Activated naive CD4-positive, alpha-beta T cell treated with anti-CD3 and anti-CD28 coated beads, Interleukin-2, amount 10 ng/mL, durations not matched to agents 7 days and 5 days (primary cell): ENCODE results near the gene LCN12.
A peak's percentile ranks its signal among the peaks of the same experiment; 100 is the strongest.

ENCODE experiments used
- CTCF ChIA-PET: fragments of 350-600 bp; sonication (Branson Sonifier 250); formaldehyde crosslinking; loops from one replicate; lab custom pipeline; 2021; ENCODE audit warnings: antibody characterized with exemption; lab: Charles Lee
- DNase-seq: peaks from one replicate; pipeline ENCODE4 v3.0.0-alpha.2; 2020
- H3K27ac Mint-ChIP-seq: one replicate; pipeline ENCODE4 v1.8.0; 2021; ENCODE audit warnings: mild to moderate bottlenecking, moderate library complexity, mixed read lengths
- H3K27me3 Mint-ChIP-seq: one replicate; pipeline ENCODE4 v1.8.0; 2021; ENCODE audit warnings: mild to moderate bottlenecking, mixed read lengths
- H3K36me3 Mint-ChIP-seq: one replicate; pipeline ENCODE4 v1.8.0; 2021; ENCODE audit warnings: mixed read lengths
- H3K4me1 Mint-ChIP-seq: one replicate; pipeline ENCODE4 v1.8.0; 2021; ENCODE audit warnings: mixed read lengths
- H3K4me3 Mint-ChIP-seq: one replicate; pipeline ENCODE4 v1.8.0; 2021; ENCODE audit warnings: mild to moderate bottlenecking, moderate library complexity, mixed read lengths
- H3K9me3 Mint-ChIP-seq: one replicate; pipeline ENCODE4 v1.8.0; 2021; ENCODE audit warnings: mixed read lengths

The LCN12 gene

DNA sequence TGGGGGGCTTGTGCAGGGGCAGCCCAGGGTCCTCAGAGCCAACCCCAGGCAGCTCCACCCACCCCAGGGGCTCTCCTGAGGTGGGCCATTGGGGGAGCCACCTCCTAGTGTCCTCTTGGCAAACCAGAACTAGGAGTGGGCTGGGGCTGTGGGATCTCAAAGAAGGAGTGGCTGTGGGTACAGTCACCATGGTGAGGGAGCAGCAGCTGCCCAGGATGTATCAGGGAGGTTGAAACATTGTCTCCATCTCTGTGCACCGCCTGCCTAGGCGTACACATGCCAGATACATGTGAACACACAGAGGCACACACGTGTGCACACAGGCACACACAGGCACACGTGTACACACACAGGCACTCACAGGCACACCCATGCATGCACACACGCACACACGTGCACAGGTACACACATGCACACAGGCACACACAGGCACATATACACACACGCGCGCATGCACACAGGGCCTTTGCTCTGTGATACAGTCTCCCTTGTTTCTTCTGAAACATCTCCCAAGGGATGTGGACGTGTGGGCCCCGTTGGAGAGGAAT is 10.7 kb downstream of the LCN12 start:
- Mint-ChIP-seq H3K9me3 (no peaks in the 10 kb centered on the region), H3K4me3 (no peak overlapping the region), H3K4me1 (peaks cover 53% of the 10 kb centered on the region), H3K36me3 (no peaks in the 10 kb centered on the region), H3K27ac (peak overlapping the region; percentile 81), H3K27me3 (peaks cover 31% of the 10 kb centered on the region)
- DNase-seq: no peak
- CTCF ChIA-PET: no interaction called here

DNA sequence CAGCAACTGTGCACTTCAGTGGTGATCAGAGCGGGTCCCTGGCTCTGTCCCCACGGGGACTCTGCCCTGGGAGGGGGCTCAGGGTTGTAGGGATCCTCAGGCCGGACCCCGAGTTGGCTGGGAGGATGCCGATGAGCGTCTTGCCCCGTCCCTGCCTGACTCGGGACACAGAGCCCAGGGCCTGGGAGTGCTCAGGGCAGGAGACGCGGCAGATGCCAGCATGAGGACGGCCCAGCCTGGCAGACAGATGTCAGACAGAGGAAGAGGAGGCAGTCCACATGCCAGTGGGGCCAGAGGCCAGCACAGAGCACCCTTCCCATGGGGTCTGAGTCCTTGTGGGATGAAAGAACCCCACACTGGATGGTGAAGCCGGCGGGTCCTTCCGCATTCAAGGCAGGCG is 11.3 kb downstream of the LCN12 start:
- no peak overlapping the region for H3K4me3 Mint-ChIP-seq
- H3K9me3 Mint-ChIP-seq: no peaks in the 10 kb centered on the region
- peaks cover 53% of the 10 kb centered on the region for H3K4me1 Mint-ChIP-seq
- DNase-seq: no peak
- CTCF ChIA-PET: no interaction called here
- peaks cover 30% of the 10 kb centered on the region for H3K27me3 Mint-ChIP-seq
- no peak overlapping the region for H3K27ac Mint-ChIP-seq
- H3K36me3 Mint-ChIP-seq: no peaks in the 10 kb centered on the region

DNA sequence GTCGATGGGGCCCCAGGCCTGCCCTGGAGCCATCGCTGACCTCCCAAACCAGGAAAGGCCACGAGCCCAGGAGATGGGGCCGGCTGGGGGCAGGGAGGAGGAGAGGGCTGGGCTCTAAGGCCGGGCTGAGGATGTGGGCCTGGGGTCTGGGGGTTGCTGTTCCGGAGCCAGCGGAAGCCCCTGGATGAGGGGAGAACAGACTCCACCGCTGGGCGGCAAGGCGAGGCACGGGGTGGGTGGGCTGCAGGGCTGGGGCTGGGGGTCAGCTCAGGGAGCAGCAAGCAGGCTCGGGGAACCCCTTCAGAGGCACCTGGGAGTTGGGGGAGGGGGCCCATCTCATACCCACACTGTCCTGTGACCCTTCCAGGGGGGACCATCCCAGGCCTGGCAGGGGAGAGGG is 11.7 kb downstream of the LCN12 start:
- Mint-ChIP-seq H3K4me1 (peaks cover 53% of the 10 kb centered on the region), H3K36me3 (no peaks in the 10 kb centered on the region), H3K27me3 (peaks cover 26% of the 10 kb centered on the region), H3K27ac (no peak overlapping the region), H3K4me3 (no peak overlapping the region), H3K9me3 (no peaks in the 10 kb centered on the region)
- DNase-seq: no peak
- CTCF ChIA-PET: no interaction called here

DNA sequence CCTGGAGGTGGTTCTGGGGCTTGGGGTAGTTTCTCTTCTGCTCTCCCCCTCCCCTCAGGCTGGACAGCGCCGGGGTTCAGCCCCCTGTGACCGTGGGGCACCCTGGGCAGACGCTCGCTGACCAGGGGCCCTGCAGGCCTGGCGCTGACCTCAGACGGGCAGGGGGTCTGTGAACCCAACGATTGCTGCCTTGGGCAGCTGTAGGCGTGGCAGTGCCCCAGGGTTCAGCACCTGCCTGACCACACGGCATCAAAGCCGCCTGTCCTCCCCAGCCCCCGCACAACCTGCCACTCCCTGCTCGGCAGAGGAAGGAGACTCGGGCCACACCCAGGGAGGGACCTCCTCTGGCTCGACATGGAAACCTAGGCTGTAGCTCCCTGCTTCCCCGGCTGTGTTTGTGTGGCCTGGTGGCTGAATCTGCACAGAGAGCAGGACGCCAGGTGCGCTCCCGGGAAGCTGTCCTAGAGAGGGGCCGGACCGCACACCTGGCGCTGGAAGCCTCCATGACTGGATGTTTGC is 12.2 kb downstream of the LCN12 start:
- Mint-ChIP-seq H3K27me3 (peaks cover 24% of the 10 kb centered on the region), H3K4me1 (peaks cover 51% of the 10 kb centered on the region), H3K4me3 (no peak overlapping the region), H3K9me3 (no peaks in the 10 kb centered on the region), H3K36me3 (no peaks in the 10 kb centered on the region), H3K27ac (no peak overlapping the region)
- no peak for DNase-seq
- CTCF ChIA-PET: no interaction called here

DNA sequence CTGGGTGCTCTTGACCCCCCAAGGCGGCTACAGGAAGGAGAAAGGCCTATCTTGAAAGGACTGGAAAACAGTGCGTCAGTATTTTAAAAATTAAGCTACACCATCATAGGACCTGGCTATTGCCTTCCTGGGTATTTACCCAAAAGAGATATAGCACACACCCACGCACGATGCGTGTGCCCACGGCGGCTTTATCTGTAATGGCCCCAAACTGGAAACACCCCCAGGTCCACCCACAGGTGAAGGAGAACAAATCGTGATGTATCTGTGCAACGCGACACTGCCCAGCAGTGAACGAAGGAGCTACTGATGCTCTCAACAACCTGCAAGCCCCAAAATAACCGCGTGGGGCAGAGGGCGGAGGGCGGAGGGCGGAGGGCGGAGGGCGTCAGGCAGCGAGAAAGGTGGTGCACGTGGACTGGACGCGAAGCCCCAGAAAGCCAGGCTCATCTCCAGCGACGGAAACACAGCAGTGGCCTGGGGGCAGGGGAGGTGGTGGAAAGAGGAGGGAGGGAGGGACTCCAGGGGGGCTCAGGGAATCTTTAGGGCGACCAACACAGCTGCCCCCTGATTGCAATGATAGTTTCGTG is 12.9 kb downstream of the LCN12 start:
- H3K4me1 Mint-ChIP-seq: peaks cover 47% of the 10 kb centered on the region
- peaks cover 26% of the 10 kb centered on the region for H3K27me3 Mint-ChIP-seq
- CTCF ChIA-PET: no interaction called here
- H3K27ac Mint-ChIP-seq: no peak overlapping the region
- DNase-seq: no peak
- no peaks in the 10 kb centered on the region for H3K36me3 Mint-ChIP-seq
- H3K4me3 Mint-ChIP-seq: no peak overlapping the region
- no peaks in the 10 kb centered on the region for H3K9me3 Mint-ChIP-seq

DNA sequence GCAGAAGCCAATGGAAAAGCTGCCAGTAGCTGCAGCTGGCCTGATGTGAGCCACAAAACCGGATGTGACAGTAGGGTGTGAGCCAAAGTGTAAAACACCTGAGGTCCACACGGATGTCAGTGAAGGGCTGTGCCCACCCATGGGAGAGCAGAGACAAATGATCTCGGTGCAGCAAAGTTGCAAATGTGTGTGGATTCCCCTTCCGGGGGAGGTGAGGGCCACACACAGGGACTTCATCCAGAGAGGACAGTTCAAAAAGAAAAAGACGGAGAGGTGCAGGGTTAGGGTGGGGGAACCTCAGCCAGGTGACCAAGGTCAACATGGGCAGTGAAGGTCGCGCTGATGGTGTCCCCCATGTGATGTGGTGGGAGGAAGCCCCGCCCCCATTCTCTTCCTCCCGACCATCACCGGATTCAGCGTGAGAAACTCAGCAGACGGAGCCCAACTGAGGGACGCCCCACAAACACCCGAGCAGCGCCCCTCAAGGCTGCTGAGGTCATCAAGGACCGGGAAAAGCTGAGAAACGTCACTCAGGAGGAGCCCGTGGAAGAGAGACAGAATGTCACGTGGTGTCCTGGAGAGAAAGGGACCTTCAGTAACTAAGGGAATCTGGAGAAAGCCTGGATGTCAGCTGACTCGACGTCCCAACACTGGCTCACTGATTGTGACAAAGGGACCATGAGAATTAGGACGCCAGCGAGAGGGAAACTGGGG is 13.9 kb downstream of the LCN12 start:
- Mint-ChIP-seq H3K27ac (peak overlapping the region; percentile 81), H3K4me1 (peaks cover 39% of the 10 kb centered on the region)
- CTCF ChIA-PET: no interaction called here

DNA sequence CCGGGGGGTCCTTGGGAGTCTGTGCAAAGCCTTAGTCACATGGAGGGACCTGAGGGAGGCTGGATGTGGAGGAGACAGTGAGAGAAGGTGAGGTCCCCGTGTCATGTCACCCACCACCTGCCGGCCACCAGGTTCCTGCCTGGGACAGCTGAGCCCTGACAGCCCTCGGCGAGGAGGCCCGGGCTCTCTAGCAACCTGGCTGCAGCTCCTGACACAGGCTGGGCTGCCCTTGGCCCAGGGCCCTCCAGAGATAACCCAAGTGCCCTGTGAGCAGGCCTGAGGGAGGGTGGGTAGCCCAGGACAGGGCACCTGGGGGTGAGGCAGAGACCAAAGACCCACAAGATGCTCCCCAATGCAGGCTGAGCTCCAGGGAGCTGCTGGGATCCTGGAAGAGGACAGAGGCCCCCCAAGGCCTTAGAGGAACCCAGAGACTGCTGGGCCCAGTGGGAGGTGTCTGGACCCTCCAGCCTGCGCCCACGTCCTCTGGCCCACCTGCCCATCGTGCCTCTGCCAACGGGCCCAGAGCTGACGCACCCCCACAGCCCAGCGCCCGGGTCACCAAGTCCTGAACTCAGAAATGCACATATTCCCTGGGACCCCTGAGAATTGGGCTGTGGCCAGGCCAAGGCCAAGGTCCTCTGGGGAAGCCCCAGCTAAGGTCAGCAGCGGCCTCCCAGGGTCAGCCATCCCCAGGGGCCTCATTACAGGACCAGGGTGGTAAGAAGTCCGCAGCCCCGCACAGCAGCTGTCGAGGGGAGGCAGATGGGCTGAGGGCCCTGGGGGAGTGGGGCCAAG is 16.5 kb downstream of the LCN12 start:
- Mint-ChIP-seq H3K9me3 (no peaks in the 10 kb centered on the region), H3K4me3 (no peak overlapping the region), H3K4me1 (peaks cover 22% of the 10 kb centered on the region), H3K27me3 (peaks cover 26% of the 10 kb centered on the region), H3K27ac (no peak overlapping the region), H3K36me3 (no peaks in the 10 kb centered on the region)
- no peak for DNase-seq
- CTCF ChIA-PET: interaction anchor here (0.8 to 1.0 kb wide), 2 partner anchors 18 to 126 kb away, joined by 3 read pairs; partner anchors contain the start of gene AJM1

More for the DNA sequence above, 13.9 kb downstream of the LCN12 start:
- H3K36me3 Mint-ChIP-seq: no peaks in the 10 kb centered on the region
- H3K4me3 Mint-ChIP-seq: peak overlapping the region; percentile 33
- peaks cover 28% of the 10 kb centered on the region for H3K27me3 Mint-ChIP-seq
- H3K9me3 Mint-ChIP-seq: no peaks in the 10 kb centered on the region
- DNase-seq: peak; percentile 52

DNA sequence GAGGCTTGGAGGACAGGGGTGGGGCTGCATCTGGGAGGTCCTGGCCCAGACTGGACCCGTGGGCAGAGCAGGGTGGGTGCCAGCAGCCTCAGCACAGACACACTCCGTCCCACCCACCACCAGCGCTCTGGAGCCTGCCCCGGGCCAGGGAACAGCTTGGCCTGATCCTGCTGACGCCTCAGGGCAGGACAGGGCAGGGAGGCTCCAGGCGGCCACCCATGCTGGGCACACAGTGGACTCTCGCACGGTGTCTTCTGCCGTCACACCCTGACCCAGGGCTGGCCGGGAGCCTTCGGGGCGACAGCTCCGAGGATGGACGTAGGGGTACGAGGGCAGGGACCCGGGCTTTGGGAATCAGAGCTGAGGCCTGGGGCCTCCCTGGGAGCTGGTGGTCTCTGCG is 17.1 kb downstream of the LCN12 start:
- peaks cover 30% of the 10 kb centered on the region for H3K27me3 Mint-ChIP-seq
- CTCF ChIA-PET: interaction anchor here (0.8 to 1.0 kb wide), 2 partner anchors 18 to 127 kb away, joined by 3 read pairs; partner anchors contain the start of gene AJM1
- H3K4me1 Mint-ChIP-seq: peaks cover 25% of the 10 kb centered on the region
- no peak overlapping the region for H3K4me3 Mint-ChIP-seq
- H3K9me3 Mint-ChIP-seq: no peaks in the 10 kb centered on the region
- no peak for DNase-seq
- H3K27ac Mint-ChIP-seq: no peak overlapping the region
- H3K36me3 Mint-ChIP-seq: no peaks in the 10 kb centered on the region

DNA sequence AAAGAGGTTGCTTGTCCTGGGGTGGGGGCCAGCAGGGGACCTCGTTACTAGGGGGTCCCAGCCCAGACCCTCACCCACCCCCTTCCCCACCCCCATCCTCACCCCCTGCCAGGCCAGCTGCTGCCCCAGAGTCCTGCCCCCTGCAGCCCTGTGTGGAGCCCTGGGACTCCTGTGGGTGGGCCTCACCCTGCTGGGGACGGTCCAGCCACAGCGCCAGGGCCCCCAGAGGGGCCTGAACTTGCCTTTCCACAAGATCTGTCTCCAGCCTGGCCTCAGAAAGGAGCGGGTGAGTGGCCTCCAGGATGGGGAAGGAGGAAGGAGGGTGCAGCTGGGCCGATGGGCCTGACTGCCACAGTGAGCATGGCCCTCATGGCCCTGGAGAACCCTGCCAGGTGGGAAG is 17.7 kb downstream of the LCN12 start:
- Mint-ChIP-seq H3K4me1 (peaks cover 25% of the 10 kb centered on the region), H3K9me3 (no peaks in the 10 kb centered on the region), H3K36me3 (no peaks in the 10 kb centered on the region), H3K27me3 (peaks cover 24% of the 10 kb centered on the region), H3K4me3 (no peak overlapping the region), H3K27ac (no peak overlapping the region)
- no peak for DNase-seq
- CTCF ChIA-PET: interaction anchor here (1.0 to 1.1 kb wide), 2 partner anchors 19 to 59 kb away, joined by 3 to 4 read pairs; no protein-coding TSS in a partner anchor

DNA sequence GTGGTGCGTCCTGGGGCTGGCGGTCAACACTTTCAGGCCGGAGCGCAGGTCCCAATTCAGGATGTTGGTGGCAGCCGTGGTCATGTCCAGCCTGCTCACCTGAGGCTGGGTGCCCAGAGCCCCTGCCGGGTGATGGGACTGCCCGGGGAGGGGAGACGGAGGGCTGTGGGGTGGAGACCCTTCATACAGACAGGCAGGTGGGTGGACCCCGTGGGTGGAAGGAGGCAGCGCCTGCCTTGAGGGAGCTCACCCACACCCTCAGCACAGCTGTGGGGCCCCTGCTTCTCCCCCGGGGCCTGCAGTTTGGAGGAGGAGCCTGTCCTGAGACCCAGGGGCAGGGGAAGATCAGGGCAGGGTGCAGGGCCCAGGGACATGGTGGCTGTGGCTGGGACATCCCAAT is 18.3 kb downstream of the LCN12 start:
- H3K27me3 Mint-ChIP-seq: peaks cover 27% of the 10 kb centered on the region
- no peaks in the 10 kb centered on the region for H3K9me3 Mint-ChIP-seq
- peaks cover 27% of the 10 kb centered on the region for H3K4me1 Mint-ChIP-seq
- H3K36me3 Mint-ChIP-seq: no peaks in the 10 kb centered on the region
- H3K4me3 Mint-ChIP-seq: no peak overlapping the region
- no peak overlapping the region for H3K27ac Mint-ChIP-seq
- CTCF ChIA-PET: interaction anchor here (0.7 to 1.1 kb wide), 2 partner anchors 11 to 59 kb away, joined by 3 to 4 read pairs; no protein-coding TSS in a partner anchor
- DNase-seq: no peak

DNA sequence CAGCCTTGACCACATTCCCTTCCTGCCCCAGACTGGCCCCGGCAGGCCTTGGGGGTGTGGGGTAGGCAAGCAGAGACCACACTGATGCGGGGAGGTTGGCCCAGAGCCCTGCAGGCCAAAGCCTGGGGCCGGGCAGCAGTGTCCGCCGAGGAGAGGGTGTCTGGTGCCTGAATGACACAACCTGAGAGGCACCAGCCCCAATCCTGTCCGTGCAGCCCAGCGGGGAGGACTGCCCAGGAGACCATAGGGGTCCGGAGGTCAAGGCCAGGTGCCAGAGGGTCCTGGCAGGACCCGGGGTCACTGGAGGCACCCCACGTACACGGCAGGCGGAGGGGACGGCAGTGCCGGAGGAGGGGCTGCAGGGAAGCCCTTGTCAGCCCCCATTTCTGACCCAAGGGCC is 19.7 kb downstream of the LCN12 start:
- DNase-seq: no peak
- CTCF ChIA-PET: no interaction called here
- H3K4me1 Mint-ChIP-seq: peaks cover 26% of the 10 kb centered on the region
- H3K9me3 Mint-ChIP-seq: no peaks in the 10 kb centered on the region
- no peaks in the 10 kb centered on the region for H3K36me3 Mint-ChIP-seq
- peaks cover 29% of the 10 kb centered on the region for H3K27me3 Mint-ChIP-seq
- no peak overlapping the region for H3K4me3 Mint-ChIP-seq
- no peak overlapping the region for H3K27ac Mint-ChIP-seq

DNA sequence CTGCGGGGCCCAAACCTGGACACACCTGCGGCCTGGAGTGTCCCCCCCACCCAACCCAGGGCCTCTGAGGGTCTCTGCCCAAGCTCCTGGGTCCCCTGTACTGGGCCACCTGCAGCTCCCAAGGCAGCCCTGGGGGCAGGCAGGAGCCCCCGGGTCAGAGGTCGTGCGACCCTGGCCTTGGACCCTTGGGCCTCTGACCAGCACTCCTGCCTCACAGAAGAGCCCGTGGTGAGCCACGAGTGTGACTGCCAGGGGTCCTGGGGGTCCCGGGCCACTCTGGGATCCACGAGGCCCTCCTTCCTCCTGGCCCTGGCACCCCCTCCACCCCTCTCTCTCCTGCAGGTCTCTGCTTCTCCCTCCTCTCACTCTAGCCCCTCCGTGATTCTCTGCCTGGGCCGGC is 20.3 kb downstream of the LCN12 start:
- CTCF ChIA-PET: no interaction called here

DNA sequence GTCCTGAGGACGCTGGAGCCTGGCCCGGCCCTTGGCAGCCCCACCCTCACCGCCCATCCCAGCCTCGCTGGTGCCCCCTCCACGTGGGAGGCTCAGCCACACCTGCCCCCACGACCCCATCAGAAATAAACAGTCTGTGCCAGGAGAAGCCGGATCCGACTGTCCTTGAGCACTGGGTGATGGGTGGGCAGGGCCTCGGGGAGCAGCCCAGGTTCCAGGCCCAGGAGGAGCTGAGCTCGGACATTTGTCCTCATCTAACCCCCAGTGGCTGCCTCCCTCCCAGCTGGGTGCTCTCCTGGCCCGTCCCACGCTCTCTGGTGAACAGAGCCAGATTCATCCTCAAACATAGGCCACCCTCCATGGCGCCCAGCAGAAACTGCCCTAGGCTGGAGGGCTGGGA is 20.7 kb downstream of the LCN12 start:
- Mint-ChIP-seq H3K27me3 (peaks cover 39% of the 10 kb centered on the region), H3K27ac (no peak overlapping the region), H3K9me3 (no peaks in the 10 kb centered on the region), H3K36me3 (no peaks in the 10 kb centered on the region), H3K4me1 (peaks cover 26% of the 10 kb centered on the region), H3K4me3 (no peak overlapping the region)
- CTCF ChIA-PET: no interaction called here
- no peak for DNase-seq

More for the DNA sequence above, 20.3 kb downstream of the LCN12 start:
- no peaks in the 10 kb centered on the region for H3K9me3 Mint-ChIP-seq
- H3K27me3 Mint-ChIP-seq: peaks cover 35% of the 10 kb centered on the region
- H3K4me1 Mint-ChIP-seq: peaks cover 26% of the 10 kb centered on the region
- no peak overlapping the region for H3K27ac Mint-ChIP-seq
- no peak for DNase-seq
- no peaks in the 10 kb centered on the region for H3K36me3 Mint-ChIP-seq
- no peak overlapping the region for H3K4me3 Mint-ChIP-seq
